ENCODE measurements around the gene MLLT6.
A peak's percentile ranks its signal among the peaks of the same experiment; 100 is the strongest.

The MLLT6 gene

DNA sequence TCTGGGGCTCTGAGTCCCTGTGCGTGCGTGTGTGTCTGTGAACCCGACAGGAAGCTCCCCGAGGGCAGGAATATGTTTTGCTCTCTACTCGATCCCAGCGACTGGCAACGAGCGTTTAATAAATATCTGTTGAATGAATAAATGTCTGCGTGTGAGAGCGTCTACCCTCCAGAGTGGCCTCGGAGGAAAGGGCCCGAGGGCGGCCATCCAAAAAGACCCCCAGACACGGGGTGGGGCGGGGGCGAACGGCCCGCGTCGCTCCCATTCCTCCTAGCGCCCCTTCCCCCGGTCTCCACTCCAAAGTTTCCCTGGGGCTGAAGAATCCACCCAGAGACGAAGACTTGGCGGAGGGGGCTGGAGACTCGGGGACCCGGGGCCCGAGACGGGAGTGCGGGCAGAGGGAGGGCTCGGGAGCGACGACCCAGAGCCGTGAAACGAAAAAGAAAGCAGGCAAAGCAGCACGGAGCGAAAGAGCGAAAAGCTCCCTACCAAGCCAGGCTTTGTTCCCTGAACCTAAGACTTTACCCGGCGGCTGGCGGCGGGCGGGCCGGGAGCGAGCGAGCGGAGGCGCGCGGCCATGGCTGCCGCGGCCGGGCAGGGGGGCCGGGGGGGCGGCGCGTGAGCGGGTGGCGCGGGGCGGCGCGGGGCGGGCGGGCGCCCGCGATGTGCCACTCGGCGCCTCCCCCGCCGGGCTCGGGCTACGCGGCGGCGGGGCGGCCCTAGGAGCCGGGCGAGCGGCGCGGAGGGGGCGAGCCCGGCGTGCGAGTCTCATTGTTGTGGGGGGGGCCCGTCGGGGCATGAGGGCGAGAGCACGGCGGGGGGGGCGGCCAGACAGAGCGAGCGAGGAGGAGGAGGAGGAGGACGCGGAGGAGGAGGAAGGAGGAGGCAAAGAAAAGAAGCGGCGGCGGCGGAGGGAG lies at the start of gene MLLT6:
Gene MLLT6 (plus strand): TSS at position 668 of the 917 bp plus-strand sequence. CDS start 360 bp downstream, outside the sequence.
- peak; percentile 65 for DNase-seq

DNA sequence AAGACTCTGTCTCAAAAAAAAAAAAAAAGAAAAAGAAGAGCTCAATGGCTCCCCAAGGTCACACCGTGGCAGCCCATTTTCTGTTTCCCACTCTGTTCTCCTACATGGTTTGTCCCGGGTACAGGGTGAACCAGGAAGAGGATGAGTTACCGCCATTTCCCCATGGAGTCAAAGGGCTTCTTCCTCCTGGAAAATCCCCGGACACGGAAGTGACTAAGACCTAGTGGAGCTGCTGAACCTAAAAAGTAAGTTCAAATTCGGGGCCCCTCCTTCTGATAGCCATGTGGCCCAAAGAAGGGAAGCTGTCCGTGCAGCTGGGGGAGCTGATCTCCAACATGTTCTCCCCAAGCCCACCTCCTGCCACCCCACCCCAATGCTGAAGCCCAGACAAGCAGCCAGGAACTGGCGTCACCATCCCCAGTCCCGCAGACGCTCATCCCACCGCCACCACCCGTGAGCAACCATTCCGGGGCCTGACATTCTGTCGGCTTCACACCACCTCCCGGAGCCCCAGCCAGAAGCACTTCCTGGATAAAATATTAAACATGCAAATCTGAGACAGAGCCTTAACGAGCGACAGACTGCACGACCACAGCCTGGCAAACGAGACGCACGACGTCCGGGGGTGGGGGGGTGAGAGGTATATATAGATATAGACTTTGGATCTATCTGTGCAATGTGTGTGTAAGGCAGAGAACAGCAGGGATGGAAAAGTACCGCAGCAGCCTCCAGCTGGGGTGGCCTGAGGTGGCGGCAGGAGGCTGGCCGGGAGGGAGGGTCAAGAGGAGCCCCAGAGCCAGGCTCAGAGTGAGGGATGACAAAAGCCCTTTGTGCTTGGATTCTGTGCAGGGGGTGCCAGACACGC lies 47.9 kb upstream of the MLLT6 start:
- no peak for DNase-seq

DNA sequence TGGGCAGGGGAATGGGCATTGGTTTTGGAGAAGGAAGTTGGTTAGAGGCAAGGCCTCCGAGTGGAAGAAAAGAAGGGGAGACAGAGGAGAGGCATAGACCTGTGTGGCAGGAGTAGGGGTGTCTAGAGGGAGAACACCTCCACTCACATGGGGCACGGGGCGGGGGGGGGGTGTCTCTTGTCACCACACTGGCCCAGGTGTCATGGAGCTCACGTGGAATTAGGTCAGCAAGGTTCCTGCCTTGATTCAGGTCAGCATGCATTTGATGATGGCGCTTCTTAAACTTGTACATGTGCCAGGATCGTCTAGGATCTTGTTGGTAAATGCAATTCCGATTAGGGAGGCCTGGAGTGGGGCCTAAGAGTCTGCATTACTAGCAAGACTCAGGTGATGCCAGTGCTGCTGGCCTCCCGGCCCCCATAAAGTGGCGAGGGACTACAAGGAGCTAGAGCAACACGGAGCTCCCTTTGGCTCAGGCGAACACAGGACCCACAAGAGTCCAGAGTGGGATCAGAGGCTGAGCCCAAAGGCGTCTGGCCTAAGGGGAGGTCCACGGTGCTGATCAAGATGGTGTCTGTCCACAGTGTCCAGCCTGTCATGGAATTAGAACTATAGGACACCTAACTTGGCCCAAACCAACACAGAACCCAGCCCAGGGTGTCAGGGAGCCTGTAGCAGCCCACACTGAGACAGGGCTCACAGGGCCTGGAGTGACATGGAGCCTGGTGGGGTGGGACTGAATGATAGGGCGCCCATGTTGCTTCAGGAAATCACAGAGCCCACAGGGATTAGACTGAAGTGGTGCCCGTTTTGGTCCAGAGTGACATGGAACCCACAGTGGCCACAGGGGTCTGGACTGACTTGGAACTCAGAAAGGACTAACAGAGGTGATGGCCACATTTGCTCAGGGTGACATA lies 47.0 kb upstream of the MLLT6 start:
- no peak for DNase-seq

DNA sequence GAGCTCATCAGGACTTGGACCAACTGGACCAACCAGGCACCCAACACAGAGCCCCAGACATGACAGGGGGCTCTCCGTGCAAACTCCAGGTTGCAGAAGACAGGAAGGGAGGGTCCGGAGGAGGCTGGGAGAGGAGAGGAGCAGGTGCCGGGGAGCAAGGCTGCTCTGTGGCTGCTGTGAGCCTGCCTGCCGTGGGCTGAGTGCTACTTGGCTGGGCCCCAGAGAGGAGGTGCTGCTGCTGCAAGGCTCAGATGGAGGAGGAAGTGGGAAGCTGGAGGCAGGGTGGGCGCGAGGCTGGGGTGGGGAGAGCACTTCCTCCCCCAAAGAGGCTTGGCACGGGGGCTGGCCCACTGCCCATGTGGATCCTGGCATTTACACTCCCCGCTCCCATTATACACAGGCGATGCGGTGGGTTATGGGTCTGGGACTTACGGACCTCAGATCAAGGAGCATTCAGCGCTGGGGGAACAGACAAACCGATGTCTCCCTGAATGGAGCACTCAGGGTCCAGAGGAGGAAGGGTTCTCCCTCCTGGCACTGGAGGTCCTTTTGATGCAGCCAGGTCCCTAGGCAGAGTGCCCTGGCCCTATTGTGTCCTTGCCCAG lies 46.2 kb upstream of the MLLT6 start:
- no peak for DNase-seq

DNA sequence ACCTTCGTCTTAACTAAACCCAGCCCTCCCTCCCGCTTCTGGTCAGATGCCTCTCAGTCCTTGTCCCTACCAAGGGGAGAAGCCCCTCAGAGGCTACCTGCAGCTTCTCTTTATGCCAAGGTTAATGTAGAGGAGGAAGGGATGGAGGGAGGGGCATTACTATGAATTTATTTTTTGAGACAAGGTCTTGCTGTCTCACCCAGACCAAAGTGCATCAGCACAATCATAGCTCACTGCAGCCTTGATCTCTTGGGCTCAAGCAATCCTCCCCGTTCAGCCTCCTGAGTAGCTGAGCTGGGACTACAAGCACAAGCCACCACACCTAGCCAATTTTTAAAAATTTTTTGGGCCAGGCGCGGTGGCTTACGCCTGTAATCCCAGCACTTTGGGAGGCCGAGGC lies 45.7 kb upstream of the MLLT6 start:
- no peak for DNase-seq

DNA sequence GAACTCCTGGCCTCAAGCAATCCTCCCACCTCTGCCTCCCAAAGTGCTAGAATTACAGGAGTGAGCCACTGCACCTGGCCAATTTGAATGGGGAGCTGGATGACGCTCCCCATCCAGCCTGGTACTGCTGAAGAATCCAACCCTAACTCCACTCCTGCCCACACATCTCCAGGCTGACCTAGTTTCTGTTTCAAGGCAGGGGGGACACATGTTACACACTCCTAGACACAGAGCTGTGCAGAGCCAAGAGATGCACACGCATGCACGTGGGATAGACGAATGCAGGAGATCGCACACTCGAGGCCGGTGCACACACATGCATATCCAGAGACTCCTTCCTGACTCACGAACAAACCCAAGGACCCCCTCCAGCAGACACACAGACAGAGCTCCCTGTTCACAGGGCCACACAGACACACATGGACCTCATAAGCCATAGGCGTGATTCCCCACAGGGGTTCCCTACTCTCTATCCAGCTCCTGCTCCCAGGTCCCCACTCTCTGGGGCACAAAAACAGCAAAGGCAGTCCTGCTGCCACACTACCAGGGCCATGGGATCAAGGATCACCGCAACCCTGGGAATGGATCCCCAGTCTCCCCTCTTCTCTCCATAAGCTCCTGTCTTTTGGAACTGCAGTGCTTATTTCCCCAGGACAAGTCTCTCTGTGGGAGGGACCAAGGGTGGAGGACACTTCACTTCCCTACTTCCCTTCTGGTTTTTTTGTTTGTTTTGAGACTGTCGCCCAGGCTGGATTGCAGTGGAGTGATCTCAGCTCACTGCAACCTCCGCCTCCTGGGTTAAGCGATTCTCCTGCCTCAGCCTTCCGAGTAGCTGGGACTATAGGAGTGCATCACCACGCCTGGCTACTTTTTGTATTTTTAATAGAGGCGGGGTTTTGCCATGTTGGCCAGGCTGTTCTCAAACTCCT lies 44.7 kb upstream of the MLLT6 start:
- no peak for DNase-seq

DNA sequence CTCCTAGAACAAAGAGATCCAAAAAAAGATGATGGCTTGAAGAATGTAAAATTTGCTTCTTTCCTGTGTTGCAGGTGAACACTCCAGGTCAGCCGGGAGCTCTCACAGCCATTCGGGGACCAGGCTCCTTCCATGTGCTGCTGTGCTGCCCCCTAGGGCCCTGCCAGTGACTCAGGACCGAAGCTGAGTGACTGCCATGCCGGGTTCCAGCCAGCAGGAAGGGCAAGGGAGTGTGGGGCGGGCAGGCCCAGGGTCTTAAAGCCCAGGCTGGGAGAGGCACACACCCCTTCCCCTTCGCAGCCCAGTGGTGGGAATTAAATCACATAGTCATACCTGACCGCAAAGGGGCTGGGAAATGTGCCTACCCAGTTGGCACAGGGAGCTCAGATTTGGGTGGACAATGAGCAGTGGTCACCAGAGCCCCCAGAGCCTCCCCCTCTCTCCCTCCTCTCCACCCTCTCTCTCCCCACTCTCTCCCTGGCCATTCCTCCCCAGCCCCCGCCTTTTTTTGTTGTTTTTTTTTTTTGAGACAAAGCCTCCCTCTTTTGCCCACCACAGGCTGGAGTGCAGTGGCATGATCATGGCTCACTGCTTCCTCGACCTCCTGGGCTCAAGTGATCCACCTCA lies 41.8 kb upstream of the MLLT6 start:
- DNase-seq: peak; percentile 49

DNA sequence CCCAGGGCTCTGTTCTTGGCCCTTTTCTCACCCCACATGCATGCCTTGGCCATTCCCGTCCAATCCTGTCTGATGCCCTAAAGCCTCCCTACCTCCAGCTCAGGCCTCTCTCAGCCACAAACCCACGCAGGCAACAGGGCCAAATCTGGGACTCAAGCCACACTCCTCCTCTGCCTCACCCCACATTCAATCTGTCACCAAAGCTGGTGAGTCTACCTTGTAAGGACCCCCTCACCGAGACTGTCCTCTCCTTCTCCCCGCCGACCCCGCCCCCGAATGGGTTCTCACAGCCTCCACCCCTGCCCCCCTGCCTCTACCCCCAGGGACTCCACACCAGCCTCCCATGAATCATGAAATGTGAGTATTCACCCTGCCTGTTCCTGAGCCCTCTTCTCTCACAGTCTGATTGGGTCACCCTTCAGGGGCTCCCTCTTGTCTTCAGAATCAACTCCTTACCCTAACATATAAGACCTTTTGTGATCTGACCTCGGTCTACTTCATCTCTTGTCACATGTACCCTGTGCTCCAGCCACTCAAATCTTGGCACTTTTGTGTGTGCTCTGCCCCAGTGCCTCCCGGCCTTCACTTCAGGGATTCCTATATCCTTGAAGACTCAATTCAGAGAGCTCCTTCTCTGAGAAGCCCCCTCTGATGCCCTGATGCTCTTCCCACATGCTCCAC lies 41.0 kb upstream of the MLLT6 start:
- DNase-seq: no peak

DNA sequence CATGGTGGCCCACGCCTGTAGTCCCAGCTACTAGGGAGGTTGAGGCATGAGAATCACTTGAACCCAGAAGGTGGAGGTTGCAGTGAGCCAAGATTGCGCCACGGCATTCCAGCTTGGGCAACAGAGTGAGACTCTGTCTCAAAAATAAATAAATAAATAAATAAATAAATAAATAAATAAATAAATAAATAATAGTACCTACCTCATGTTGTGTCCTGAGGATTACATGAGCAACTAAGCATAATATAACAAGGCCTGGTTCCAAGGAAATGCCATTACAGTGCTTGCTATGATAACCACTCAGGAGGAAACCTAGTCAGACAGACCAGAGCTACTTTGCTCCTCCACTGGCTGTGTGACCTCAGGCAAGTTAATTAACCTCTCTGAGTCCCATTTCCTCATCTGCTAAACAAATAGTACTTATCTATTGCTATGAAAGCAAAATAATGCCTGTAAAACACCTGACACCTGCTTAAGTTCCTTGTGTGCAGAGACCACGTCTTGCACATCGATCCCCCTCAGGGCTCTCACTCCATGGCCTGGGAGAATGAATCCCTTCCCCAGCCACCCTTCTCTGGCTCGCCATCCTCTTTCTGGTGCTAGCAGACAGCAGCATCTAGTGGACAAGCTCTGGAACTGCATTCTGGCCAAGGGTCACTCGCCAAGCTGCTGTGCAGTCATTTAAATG lies 37.8 kb upstream of the MLLT6 start:
- peak; percentile 58 for DNase-seq

DNA sequence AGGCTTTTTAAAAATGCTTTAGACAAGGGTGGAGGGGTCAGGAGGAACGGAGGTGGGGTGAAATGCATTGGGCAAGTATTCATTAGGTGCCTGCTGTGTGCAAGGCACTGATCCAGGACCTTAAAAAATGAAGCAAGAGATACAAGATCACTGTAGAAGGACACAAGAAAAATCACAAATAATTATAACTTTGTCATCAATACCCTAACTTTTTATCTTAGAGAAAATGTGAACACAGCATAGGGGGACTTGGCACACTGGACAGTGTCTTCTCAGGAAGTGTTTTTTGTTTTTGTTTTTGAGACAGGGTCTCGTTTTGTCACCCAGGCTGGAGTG lies 37.3 kb upstream of the MLLT6 start:
- DNase-seq: no peak

DNA sequence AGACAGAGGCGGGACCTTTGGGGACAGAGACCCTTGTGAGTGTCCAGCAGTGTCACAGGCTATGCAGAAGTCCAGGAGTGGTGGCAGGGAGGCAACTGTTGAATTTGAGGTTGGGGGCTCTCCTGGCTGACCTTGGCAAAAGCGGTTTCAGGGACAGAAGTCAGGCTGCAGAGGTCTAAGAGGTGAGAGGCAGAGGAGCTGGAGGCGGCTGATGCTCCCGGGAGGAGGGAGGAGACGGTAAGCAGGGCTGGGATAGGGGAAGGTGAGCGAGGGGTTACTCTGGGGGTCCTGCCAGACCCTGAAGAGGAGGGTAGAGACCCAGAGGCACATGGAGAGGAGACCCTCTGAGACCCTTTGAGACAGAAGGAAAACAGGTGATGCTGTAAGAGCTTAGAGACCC lies 35.6 kb upstream of the MLLT6 start:
- DNase-seq: no peak

DNA sequence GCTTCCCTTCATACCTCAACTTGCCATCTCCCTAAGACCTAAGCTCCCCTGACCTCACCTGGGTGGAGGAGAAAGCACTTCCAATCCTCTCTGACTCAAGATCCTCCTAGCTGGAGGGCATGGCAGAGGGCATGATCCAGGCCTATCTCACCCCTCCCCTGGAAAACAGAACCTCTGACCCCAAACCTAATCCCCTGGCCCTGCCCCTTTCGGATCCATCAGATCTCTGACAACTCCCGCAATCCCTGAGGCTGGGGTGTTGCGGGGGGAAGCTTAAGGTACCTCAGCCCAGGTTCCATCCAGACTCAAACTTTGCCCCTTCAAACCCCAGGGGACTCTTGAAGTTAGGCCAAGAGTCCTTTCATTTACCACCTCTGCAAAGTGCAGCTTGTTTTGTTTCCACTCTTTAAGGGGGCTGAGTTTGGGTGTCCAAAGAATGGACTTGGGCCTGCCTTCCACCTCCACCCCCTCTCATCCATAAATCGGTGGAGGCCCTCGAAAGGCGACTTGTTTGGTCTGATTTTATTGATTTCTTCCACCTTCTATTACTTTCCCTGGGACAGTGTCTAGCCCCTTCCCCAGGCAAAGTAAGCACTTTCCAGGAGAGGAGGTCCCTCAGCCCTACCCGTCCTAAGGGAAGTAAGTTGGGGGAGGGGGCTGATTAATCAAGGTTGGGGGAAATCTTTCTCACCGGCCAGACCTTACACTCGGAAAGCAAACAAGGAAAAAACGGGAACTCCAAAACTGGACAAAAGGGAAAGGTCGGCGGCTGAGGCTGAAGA lies 32.9 kb upstream of the MLLT6 start:
- DNase-seq: no peak

DNA sequence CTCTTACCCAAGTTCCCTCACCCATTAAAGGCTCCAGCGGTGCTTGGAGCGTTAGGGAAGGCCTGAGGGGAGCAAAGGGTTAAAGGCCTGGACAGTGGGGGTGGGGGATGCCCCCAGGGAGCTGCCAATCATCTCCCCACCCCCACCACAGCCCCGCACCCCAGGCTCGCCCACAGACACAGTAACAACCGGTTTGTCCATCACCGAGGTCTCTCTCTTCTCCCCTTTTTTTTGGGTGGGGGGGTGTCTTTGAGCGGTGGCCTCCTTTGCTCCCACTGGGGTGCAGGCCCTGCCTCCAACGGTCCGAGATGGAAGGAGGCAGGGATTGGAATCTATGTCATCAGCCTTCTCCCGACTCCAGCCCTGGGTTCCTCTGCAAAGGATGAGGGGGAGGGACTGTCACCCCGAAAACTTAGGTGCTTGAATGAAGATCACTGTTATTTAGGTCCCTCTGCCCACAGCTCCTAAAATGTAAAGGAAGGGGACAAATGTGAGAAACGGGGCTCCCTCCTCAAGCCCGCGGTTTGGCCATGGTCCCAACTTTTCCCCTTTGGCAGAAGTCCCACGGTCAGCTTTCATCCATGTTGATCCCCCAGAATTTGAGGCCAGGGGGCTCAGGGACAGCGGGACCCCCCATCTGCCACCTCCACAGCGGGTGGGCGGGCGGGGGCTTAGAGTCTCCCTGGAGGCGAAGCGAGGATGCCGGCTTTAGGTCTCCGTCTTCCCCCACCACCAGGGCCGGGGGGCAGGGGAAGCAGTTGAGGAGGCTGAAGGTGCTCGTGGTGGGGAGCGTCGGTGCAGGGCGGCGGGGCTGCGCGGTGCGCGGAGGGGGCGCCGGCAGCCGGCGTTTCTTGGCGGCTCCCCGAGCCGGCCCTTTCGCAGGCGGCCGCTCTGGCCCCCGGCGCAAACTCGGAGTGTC lies 32.0 kb upstream of the MLLT6 start:
- DNase-seq: no peak

DNA sequence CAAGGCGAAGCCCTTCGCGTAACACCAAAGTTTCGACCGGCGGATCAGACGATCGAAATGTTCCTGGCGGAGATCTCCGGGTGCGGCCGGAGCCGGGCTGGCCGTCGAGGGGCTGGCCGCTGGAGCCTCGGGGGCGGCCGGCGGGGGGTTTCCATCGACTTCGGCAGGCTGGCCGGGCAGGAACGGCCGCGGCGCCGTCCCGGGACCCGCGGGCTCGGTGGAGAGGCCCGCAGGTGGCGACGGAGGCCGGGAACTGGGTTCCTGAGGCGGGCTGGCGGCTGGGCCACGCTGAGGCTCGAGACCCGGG lies 31.4 kb upstream of the MLLT6 start:
- DNase-seq: no peak

DNA sequence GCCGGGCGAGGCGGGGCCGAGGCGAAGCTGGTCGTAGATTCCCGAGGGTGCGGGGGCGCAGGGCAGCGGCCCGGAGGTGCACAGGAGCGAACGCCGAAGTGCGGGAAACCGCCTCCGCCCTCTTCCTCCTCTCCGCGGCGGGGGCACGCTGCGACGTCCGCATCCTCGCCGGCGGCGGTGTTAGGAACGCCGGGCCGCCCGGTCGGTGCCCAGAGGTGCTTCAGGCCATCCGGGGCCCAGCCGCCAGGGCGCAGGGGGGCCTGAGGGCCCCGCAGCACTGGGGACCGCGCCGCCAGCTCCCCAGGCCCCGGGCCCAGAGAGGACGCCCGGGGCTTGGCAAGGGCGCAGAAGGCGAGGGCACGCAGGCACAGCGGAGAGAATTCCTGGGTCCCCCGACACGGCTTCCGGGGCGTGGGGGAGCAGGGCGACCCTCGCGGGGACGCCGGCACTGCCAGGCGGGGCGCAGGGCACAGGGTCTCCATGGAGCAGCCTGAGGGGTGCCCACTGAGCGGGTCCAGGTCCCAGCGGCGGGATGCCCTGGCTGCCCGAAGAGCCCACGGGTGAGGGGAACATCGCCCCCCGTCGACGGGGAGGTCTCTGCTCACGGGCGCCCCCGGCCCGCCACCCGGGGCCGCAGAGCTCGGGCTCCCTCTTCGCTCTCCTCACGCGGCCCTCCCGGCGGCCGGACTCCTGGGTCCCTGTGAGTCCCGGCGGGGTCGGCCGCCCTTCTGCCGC lies 30.9 kb upstream of the MLLT6 start:
- peak; percentile 29 for DNase-seq

DNA sequence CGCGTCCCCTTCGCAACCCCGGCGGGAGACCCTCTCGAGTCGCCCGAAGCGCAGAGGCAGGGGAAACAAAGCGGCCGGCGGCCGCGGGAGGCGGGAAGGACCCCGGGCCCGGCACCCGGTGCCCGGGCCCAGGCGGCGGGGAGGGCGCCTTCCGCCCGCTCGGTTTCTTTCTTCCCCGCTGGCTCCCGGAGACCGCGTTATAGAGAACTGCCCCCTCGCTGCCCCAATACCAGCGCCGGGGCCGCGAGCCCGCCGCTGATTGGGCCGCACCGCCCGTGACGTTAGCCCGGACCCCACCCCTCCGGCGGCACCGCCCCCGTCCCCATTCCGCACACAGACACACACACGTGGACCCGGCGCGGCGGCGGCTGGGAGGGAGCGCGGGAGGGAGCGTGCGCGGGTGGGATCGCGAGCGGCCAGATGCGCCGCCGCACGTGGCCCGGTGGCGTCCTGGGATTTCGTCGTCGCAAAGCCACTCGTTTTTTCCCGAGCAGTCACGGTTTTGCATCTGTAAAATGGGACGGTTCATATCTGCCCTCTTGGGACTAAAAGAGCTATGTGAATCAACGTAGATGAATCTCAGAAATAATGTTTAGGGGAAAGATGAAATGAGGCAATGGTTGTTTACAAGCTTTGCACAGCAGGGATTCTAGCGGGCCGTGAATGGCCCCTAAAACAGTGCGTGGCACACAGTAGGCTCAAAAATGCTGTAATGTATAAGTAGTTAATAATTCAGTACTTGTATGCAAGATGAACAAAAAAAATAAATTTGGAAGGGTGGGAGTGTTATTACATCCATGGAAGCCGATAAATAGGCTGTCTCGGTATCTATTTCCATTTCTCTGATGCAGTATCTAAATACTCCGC lies 30.1 kb upstream of the MLLT6 start, which contains the start of gene EPOP:
Gene EPOP (minus strand): TSS at position 209 of the 867 bp plus-strand sequence. CDS start 462 bp downstream, outside the sequence.
- peak; percentile 92 for DNase-seq
